Measurements from ENCODE around the gene NRXN3.

DNA sequence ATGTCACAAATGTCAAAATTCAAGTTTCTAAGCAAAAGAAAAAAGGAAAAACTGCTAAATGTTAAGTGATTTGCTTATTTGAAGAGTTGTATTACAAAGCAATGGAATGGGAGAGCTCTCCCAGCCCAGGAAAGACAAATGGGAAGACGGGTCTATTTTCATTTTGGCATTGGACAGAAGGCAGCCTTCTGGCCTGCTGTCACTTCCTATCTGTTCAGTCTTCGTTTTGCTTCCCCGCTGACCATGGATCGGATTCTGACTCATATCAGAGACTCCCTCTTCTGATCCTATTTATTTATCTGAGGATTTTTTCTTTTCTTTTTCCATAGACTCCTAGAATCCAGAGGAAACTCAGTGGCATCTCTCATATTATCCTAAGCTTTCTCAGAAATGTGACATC lies 1406.3 kb downstream of the NRXN3 start:
- TF ChIP-seq, protein P1, sequence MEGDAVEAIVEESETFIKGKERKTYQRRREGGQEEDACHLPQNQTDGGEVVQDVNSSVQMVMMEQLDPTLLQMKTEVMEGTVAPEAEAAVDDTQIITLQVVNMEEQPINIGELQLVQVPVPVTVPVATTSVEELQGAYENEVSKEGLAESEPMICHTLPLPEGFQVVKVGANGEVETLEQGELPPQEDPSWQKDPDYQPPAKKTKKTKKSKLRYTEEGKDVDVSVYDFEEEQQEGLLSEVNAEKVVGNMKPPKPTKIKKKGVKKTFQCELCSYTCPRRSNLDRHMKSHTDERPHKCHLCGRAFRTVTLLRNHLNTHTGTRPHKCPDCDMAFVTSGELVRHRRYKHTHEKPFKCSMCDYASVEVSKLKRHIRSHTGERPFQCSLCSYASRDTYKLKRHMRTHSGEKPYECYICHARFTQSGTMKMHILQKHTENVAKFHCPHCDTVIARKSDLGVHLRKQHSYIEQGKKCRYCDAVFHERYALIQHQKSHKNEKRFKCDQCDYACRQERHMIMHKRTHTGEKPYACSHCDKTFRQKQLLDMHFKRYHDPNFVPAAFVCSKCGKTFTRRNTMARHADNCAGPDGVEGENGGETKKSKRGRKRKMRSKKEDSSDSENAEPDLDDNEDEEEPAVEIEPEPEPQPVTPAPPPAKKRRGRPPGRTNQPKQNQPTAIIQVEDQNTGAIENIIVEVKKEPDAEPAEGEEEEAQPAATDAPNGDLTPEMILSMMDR (IDR thresholded peaks at IDR 0.05; ENCODE audit: insufficient read depth, low read depth, low read length): no peak
- no peak for TF ChIP-seq EZH2 (IDR thresholded peaks at IDR 0.05; ENCODE audit: insufficient read depth, low read length)

All from astrocyte (in vitro differentiated cells and primary cell).